HG02870 (cell line): ENCODE data around the gene SRRD.
"Not testable (repeated sequence)": the region's sequence is repeated elsewhere in the genome, so short reads cannot be mapped to it uniquely, and the experiment has no call there.

ENCODE experiments used
- ATAC-seq: cut with Tn5 transposase; IDR thresholded peaks from one replicate; pipeline ENCODE4 v1.9.1; 2021; ENCODE audit warnings: mild to moderate bottlenecking, moderate library complexity; ENCODE audit not compliant: unreplicated experiment

SRRD gene, protein sequence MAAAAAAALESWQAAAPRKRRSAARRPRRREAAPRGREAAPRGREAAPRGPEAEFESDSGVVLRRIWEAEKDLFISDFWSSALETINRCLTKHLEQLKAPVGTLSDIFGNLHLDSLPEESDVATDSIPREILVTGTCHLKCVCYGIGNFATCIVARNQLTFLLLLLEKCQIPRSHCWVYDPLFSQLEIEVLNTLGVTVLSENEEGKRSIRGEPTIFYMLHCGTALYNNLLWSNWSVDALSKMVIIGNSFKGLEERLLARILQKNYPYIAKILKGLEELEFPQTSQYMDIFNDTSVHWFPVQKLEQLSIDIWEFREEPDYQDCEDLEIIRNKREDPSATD

DNA sequence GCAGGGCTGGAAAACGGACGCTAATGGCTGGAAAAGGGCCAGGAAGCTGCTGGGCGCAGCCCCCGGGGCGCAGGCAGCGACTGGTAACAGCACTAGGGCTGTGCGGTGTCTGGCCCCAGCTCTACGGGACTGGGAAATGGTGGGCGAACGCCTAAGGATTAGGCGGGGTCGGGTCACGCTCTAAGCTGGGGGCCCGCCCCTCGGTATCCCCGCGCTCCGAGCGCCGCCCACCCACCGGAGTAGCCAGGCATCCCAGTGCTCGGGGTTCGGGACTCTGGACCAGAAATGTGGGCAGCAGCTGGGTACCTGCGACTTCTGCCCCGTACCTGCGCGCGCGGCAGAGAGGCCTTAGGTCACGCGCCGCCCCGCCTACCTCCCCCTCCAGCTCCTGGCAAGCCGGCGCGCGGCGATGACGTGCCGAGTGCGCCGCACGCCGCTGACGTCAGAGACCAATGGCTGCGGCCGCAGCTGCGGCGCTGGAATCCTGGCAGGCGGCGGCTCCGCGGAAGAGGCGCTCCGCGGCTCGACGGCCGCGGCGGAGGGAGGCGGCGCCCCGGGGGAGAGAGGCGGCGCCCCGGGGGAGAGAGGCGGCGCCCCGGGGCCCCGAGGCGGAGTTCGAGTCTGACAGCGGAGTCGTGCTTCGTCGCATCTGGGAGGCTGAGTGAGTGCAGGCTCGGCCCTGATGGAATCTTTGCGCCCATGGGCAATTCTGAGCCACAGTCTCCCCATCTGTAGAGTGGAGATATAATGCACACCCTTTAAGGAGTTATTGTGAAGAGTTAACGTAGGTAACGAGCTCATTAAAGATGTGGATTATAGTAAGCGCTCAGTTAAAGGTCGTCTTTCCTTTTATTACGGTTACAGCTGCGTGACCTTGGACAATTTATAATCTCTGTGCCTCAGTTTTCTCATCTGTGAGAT is at the start of gene SRRD, which contains the start of gene HPS4:
Gene SRRD (plus strand): TSS at position 439 of the 921 bp plus-strand sequence. CDS start 14 bp downstream, at position 453.
Gene HPS4 (minus strand): TSS at position 345 of the 921 bp plus-strand sequence. CDS start 2,021 bp downstream, outside the sequence.
- ATAC-seq = peak; percentile 57

DNA sequence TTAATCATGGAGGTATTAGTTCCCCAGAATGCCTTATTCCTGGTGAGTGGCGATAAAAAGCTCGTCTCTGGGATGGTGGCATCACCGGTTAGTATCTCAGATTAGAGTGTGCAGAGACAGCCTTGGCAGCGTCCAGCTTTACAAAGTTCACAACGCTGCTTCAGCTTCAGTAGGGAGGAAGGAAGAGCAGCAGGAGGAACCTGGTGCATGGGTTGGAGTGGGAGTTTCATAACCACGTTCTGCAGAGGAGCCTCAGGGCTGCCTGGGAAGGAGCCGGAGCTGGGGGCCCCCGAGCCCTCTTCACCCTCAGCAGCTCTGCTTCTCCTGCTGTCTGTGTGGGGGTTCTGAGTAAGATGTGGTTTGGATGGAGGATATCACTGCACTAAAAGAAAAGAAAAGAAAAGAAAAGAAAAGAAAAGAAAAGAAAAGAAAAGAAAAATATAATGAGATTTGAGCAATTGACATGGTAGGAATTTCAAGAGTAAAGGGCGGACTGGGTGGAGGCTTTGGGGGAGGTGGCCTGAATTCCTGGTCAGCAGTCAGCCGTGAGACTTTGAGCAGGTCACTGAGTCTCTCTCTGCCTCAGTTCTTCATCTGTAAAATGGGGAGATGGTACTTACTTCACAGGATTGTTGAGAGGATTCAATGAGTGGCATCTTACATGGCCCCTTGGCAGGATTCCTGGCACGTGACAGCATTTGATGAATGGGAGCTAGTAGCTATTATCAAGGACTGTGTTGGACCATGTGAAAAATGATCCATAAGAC is 48.2 kb upstream of the SRRD start:
- no peak for ATAC-seq

DNA sequence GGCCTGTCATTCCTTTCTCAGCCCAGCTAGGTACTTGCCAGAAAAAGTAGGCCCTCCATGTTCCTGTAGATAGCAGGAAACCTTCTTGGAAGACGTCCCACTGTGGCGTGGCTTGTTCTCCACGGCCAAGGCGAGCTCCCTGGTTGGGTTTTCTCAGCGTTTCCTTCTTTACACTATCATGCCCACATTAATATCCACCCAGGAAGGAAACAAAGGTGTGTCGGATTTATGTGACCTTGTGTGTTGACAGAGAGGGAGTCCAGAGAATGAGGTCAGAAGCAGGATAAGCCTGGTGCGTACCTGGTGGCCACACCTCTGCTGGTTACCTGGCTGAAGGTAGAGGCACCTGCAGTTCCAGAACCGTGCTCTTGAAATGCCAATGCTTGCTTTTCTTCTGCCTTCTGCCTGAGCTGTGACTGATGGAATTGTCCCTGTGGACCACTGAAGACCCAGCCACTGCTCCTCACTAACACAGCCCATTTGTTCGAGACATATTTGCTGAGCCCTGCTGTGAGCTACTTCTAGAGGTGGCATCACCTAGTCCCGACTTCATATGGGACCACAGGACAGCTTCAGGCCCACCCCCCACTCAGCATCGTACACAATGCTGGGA is 46.7 kb upstream of the SRRD start:
- no peak for ATAC-seq

GRCh38 chr22:26437694-26438392 is 45.8 kb upstream of the SRRD start:
- no peak for ATAC-seq

DNA sequence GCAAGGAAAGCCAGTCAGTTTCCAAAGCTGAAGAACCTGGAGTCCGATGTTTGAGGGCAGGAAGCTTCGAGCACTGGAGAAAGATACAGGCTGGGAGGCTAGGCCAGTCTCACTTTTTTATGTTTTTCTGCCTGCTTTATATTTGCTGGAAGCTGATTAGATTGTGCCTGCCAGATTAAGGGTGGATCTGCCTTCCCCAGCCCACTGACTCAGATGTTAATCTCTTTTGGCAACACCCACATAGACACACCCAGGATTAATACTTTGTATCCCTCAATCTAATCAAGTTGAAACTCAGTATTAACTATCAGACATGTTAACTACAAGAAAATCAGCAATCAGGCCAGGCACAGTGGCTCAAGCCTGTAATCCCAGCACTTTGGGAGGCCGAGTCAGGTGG is 44.9 kb upstream of the SRRD start:
- not testable (repeated sequence) for ATAC-seq

DNA sequence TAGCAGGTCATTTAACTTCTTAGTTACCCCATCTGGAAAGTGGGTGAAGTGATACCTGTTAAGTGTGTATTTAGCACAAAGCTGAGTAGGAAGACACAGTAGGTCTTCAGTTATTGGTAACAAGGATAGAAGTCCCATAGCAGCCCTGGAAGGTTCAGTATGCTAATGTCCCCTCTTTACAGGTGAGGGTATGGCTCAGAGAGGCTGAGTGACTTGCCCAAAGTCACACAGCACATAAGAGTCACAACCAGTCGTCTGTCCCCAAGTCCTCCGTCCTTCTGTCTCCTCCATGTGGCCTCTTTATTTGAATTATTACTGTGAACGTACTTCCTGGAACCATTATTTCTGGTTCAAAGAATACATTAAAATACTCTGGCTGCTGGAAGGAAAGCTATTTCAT is 44.1 kb upstream of the SRRD start:
- ATAC-seq = no peak

DNA sequence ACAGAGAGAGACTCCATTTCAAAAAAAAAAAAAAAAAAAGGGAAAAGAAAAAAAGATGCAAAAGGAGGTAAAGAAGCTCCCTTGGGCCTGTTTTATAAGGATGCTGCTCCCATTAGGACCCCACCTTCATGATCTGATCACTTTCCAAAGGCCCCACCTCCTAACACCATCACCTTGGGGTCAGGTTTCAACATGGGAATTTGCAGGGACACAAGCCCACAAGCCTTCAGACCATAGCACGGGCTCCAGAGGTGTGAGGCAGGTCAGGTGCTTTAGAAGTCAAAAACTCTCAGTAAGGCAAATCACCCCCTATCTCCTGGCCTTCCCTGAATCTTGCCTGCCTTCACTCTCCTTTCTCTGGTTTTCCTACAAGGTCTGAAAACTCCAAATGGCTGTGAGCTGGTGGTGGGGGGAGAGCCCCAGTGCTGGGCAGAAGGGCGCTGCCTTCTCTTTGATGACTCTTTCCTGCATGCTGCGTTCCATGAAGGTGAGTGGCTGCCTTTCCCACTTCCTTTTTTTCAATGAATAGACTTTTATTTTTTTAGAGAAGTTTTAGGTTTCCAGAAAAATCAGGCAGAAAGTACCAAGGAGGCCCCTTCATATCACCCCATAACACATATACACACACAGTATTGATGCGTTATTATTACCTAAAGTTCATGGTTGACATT is 41.5 kb upstream of the SRRD start:
- ATAC-seq = no peak

GRCh38 chr22:26443901-26444690 is 39.6 kb upstream of the SRRD start:
- no peak for ATAC-seq

GRCh38 chr22:26444777-26445176 is 38.9 kb upstream of the SRRD start:
- no peak for ATAC-seq

DNA sequence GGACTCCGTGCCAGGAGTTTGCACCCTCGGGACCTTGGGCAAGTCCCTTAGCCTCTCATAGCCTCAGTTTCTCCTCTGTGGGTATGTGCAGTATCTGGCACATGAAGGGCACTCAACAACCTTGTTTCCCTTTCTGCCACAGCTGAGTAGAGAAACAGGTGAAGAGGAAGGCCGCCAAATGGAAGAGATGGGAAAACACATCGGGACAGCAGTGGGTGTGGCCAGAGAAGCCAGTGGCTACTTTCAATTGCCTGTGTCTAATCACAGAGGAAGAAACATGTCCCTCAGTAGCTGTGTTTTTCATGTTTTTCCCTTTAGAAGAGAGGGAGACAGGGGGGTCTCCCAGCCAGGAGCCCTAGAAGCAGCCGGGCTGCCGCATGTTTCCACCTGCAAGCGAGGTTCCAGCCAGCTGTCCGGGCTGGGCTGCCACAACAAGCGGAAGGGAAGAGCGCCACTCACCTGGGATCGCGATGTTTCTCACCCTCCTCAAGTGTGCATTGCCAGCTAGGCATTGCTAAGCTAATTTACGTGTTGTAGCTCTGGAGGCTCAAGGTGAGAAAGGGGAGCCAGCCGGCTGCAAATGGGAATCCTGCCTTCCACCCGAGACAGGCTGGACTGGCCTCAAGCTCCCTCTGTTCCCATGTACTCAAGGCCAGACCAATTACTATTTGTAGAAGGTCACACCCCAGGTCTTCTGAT is 38.0 kb upstream of the SRRD start:
- no peak for ATAC-seq

DNA sequence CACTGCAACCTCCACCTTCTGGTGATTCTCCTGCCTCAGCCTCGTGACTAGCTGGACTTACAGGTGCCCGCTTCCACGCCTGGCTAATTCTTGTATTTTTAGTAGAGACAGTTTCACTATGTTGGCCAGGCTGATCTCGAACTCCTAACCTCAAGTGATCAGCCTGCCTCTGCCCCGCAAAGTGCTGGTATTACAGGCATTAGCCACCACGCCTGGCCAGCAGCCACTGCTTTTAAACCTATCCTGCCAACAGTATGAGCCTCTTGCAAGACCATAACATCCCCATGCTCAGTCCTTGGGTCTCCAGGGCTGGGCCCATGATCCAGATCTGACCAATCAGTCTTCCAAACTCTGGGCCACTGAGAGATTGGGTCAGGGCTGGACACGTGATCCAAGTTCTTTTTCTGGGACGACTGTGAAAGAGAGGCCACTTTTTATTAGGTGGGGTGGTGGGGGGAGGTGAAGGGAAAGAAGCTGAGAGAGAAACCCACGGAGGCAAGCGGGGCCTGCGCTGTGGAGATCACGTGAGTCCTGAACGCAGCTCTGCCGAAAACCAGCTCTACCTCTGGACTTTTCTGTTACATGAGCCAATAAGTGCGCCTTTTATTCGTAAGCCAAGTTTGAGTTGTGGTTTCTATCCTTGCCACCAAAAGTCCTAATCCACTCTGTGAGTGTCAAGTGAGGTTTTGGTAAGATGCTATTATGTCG is 36.7 kb upstream of the SRRD start:
- no peak for ATAC-seq

DNA sequence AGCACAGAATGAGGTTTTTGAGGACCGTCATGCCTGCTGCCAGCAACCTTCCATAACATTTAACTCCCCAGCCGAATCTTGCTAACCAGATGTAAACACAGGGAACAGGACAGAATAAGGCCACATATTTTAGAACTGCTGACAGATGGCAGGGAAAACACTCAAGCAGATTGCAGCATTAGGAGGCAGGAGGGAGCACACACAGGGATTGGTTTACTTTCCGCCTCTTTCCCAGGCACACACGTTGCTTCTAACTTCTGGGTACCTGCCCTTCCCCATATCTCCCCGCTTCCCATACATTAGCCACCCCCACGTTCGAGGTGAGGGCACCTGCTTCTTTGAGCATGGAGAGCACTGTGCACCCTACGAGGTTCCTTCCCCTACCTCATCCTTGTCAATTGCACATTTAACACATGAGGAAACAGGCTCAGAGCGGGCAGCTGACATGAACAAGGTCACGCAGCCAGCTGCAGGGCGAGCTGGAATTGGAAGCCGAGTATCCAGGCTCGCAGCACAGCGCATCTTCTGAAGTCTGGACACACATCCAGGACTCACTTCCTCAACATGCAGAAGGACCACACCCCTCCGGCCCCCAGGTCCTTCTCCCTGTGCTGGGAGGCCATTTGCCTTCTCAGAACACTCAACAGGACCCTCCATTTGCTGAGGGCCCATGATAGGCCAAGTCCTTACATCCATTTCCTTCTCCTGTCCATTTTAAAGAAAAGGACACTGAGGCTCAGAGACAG is 35.9 kb upstream of the SRRD start:
- no peak for ATAC-seq

DNA sequence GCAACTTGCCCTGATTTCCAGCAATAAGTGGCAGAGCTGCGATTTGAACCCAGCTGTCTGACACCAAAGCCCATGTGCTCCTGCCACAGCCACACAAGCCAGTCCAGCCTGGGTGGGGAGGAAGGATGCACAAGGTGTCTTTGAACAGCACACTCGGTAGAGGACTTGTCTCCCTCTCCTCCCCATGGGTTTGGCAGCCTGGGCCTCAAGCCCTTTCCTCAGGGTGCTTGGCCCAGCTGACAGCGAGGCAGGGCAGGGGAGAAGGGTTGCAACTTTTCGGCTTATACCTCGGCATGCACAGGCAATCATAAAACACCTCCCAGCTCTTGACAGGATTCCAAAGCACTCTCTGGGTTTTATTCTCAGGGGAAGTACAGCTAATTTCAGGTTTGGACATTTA is 35.3 kb upstream of the SRRD start:
- no peak for ATAC-seq

DNA sequence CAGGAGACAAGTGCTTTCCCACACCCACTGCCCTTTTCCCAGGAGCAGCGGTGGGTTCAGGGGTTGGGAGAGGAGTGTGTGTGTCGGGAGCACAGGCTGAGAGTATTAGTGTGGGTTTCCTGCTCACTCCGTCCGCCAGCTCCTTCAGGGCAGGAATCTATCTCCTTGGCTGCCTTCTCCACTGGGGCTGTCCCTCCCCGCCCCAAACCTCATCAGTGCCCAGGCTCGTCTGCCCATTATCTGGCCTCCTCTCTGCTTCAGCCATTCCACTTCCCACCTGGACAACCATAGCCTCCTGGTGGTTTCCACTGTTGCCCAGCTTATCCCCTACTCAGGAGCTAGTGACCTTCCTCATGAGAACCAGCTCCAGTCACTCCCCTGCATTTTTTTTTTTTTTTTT is 34.7 kb upstream of the SRRD start:
- no peak for ATAC-seq

DNA sequence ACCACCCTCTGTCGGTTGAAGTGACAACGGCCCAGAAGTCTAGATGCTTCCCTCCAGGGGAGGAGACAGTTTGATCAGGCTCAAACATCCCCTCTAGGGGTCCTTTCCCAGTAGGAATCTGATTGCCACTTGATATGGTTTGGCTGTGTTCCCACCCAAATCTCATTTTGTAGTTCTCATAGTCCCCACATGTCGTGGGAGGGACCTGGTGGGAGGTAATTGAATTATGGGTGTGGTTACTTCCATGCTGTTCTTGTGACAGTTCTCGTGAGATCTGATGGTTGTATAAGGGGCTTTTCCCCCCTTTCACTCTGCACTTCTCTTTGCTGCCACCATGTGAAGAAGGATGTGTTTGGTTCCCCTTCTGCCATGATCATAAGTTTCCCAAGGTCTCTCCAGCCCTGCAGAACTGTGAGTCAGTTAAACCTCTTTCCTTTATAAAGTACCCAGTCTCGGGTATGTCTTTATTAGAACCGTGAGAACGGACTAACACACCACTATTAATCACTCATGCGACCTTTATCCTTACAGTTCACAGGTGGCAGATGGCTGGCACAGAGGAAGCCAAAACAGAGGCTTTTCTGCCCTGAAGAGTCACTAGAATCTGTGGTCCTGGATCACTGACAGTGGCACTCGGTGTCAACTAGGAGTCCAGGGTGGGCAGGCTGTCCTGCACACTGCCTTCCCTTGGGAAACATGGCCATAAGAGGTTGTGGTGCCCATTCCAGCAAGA is 33.1 kb upstream of the SRRD start:
- no peak for ATAC-seq
